HG03558 (cell line): ENCODE data around the gene HS3ST3A1.
"Not testable (repeated sequence)": the region's sequence is repeated elsewhere in the genome, so short reads cannot be mapped to it uniquely, and the experiment has no call there.

Experiments
- ATAC-seq: cut with Tn5 transposase; IDR thresholded peaks from one replicate; pipeline ENCODE4 v1.9.1; 2021; ENCODE audit warnings: moderate number of reproducible peaks; ENCODE audit not compliant: unreplicated experiment; ENCODE audit errors: extremely low read depth

HS3ST3A1 gene

GRCh38 chr17:13500947-13501346 is 100.8 kb downstream of the HS3ST3A1 start:
- no peak for ATAC-seq

- no peak for ATAC-seq
These were observed 103.5 kb downstream of the HS3ST3A1 start for GRCh38 chr17:13498184-13498583.

GRCh38 chr17:13496553-13497056 is 105.1 kb downstream of the HS3ST3A1 start:
- not testable (repeated sequence) for ATAC-seq

- ATAC-seq = no peak
These were observed 106.3 kb downstream of the HS3ST3A1 start for GRCh38 chr17:13495423-13495822.

DNA sequence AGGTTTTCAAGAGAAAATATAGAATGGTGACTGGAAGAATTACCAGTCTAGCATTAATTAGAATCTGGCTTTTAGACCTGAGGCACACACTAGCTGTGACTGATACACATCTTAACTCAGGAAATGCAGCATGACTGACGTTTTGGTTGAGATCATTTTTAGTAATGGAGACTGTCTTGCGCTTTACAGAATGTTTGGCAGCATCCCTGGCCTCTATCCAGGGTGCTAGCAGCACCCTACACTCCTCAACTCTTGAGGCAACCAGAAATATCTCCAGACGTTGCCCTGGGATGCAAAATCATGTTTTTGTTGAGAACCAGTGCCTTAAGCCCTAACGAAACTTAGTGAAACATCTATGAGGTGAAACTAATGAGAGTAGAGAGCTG is 109.0 kb downstream of the HS3ST3A1 start:
- ATAC-seq = no peak

GRCh38 chr17:13491916-13492736 is 109.6 kb downstream of the HS3ST3A1 start:
- ATAC-seq = no peak

GRCh38 chr17:13491491-13491890 is 110.2 kb downstream of the HS3ST3A1 start:
- ATAC-seq = no peak

- ATAC-seq = no peak
These were observed 110.7 kb downstream of the HS3ST3A1 start for GRCh38 chr17:13490906-13491482.

GRCh38 chr17:13490427-13490826 is 111.3 kb downstream of the HS3ST3A1 start:
- no peak for ATAC-seq

GRCh38 chr17:13485327-13485726 is 116.4 kb downstream of the HS3ST3A1 start:
- ATAC-seq = no peak

GRCh38 chr17:13484020-13484419 is 117.7 kb downstream of the HS3ST3A1 start:
- no peak for ATAC-seq

DNA sequence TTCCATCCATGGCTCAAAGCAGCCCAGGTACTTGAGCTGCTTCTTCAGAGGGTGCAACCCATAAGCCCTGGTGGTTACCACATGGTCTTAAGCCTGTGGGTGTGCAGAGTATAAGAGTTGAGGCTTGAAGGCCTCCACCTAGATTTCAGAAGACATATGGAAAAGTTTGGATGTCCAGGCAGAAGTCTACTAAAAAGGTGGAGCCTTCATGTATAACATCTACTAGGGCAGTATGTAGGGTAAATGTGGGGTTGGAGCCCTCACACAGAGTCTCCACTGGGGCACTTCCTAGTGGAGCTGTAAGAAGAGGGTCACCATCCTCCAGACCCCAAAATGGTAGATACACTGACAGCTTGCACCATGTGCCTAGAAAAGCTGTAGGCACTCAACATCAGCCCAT is 120.9 kb downstream of the HS3ST3A1 start:
- no peak for ATAC-seq

GRCh38 chr17:13478326-13478830 is 123.4 kb downstream of the HS3ST3A1 start:
- no peak for ATAC-seq

DNA sequence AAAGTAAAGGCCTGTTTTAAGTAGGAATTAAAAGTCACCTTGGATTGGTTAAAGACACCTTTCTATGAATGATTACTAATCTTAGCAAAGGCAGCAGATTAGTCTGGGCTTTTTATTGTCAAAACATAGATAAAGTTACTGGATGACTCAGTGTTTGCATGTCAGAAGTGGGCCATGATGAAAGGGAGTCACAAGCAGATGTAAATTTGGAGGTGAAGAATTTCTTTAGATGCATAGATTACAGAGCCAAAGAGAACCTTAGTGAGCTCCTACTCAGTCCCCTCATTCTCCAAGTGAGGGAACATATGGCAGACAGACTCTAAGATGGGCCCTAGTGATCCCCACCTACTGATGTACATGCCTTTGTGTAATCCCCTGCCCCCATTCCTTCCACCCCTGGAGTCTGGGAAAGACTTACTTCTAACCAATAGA is 124.5 kb downstream of the HS3ST3A1 start:
- ATAC-seq = no peak

DNA sequence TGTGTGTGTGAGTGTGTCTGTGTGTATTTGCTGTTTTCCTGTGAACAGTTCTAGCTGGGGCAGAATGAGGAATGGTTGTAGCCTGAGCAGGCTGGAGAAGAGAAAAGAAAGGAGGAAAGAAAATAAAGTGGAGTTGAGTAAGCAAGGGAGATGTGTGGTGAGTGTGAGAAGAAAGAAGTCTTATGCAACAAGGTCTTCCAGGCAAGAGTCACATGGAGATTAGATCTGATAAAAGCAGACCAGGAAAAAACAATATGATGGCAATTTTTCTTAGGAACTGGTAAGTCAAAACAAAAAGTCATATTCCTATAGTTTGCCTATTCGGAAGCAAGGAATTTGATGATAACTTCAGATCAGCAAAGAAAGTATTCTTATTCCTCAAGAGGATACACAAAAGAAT is 125.0 kb downstream of the HS3ST3A1 start:
- no peak for ATAC-seq

- no peak for ATAC-seq
These were observed 126.0 kb downstream of the HS3ST3A1 start for GRCh38 chr17:13475574-13476223.

DNA sequence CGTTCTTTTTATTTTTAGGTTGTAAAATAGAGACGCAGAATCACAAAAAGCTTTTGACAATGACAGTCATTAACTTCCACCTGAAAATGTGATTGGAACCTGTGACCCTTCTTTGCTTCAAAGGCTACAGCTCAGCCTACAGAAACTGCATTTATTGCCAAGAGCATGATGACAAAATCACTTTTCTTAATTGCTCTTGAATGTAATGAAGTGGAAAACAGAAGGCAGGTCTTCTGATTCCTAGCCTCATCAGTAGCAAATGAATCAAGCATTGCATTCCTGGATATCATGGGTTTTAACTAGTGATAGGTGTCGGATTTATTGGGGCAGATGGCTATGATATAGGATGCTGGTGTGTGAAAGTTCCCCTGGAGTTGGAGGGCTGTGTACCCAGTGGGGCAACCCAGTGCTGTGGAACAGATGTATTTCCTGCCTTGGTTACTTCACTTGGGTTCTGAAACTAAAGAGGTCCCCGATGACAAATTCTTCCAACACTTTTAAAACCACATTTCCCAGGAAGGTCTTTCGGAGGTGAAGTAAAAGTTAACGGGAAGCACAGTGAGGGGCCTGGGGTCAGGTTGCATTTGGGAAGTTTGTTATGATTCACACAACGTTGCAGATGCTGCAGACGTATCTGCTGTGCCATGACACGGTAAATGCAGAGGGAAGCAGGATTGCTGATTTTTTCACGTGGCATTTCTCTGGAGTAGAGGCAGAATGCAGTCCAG is 127.5 kb downstream of the HS3ST3A1 start:
- no peak for ATAC-seq

- no peak for ATAC-seq
These were observed 136.1 kb downstream of the HS3ST3A1 start for GRCh38 chr17:13465678-13466077.

GRCh38 chr17:13462673-13463124 is 139.0 kb downstream of the HS3ST3A1 start:
- no peak for ATAC-seq

DNA sequence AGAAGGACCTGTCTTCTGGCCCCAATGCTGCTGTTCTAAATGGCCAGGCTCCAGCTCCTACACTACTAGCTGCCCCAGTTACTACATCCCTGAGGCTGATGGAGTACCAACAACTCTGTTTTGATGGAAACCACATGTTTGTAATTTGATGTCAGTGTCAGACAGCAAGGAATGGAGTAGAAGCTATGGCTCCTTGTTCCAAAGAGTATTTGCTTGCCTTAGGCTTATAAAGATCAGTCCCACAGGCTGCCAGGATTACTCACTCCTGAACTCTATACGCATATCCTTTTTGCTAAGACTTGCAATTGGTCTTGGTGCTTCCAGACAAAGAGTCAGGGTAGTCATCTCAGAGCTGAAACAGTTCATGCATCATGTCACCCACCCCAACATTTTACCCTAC is 139.6 kb downstream of the HS3ST3A1 start:
- ATAC-seq = no peak
